SK-N-SH treated with all-trans-retinoic acid at 6 μM for 48 hours (cell line): ENCODE measurements around the gene NAMPT.

ENCODE experiments used
- ARNTL ChIP-seq: fragments of 450-650 bp; formaldehyde crosslinking; IDR thresholded peaks from 2 replicates; pipeline ENCODE4 v1.5.0; 2020; ENCODE audit warnings: low read depth, mild to moderate bottlenecking, moderate library complexity, borderline replicate concordance
- ISL1 ChIP-seq: fragments of 250-450 bp; sonication (Bioruptor Pico); IDR thresholded peaks from 2 replicates; pipeline ENCODE4 v2.1.2; 2022; ENCODE audit warnings: mild to moderate bottlenecking, moderate library complexity
- SNAI2 ChIP-seq: fragments of 250-450 bp; sonication (Bioruptor Pico); IDR thresholded peaks from 2 replicates; pipeline ENCODE4 v1.5.0; 2020; ENCODE audit warnings: mild to moderate bottlenecking, moderate library complexity
- ZFP3 ChIP-seq: fragments of 250-450 bp; sonication (Bioruptor Pico); IDR thresholded peaks from 2 replicates; pipeline ENCODE4 v1.5.0; 2020; ENCODE audit warnings: mild to moderate bottlenecking, moderate library complexity
- ZFP30 ChIP-seq: fragments of 450-650 bp; formaldehyde crosslinking; IDR thresholded peaks from 2 replicates; pipeline ENCODE4 v1.5.0; 2022; ENCODE audit warnings: mild to moderate bottlenecking, moderate library complexity
- ZNF565 ChIP-seq: fragments of 450-650 bp; formaldehyde crosslinking; conservative IDR thresholded peaks from 2 replicates; pipeline ENCODE4 v1.5.0; 2020; ENCODE audit warnings: low read depth, mild to moderate bottlenecking, moderate library complexity

DNA sequence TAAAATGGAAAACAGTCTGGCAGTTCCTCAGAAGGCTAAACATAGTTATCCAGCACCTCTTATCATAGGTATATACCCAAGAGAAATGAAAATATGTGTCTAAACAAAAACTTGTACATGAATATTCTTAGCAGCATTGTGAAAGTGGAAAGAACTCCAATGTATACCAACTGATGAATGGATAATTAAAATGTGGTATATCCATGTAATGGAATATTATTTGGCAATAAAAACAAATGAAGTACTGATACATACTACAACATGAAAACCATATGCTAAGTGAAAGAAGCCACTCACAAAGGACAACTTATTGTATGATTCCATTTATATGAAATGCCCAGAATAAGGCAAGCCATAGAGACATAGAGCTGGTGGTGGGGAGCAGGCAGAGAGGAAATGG, 32.2 kb upstream of the NAMPT start:
- no peak for TF ChIP-seq ARNTL (CRISPR knock-in tag)
- no peak for TF ChIP-seq SNAI2 (CRISPR knock-in tag)
- TF ChIP-seq ZNF565 = no peak
- TF ChIP-seq ISL1 (CRISPR knock-in tag) = no peak
- no peak for TF ChIP-seq ZFP30 (CRISPR knock-in tag)
- no peak for TF ChIP-seq ZFP3
